Karpas-422 (cell line): ENCODE data around the gene SARDH. TPM values are rescaled to one million over a fixed set of nuclear protein-coding genes. Genes with fewer than 3 reads are reported as not detected.
"Not testable (repeated sequence)": the region's sequence is repeated elsewhere in the genome, so short reads cannot be mapped to it uniquely, and the experiment has no call there.

Experiments used
- DNase-seq: peaks from one replicate; pipeline ENCODE4 v3.0.0-alpha.2; 2015
- H2AFZ ChIP-seq: fragments of 200-600 bp; sonication (generic); 2 replicates; pipeline ENCODE4 v1.6.1; 2014; ENCODE audit warnings: antibody characterized with exemption, low read length, mixed read lengths
- H3K27ac ChIP-seq: fragments of 200-600 bp; sonication (generic); 2 replicates; pipeline ENCODE4 v1.5.1; 2014; ENCODE audit warnings: mild to moderate bottlenecking, low read length, moderate library complexity
- H3K27me3 ChIP-seq: fragments of 200-600 bp; sonication (generic); 2 replicates; pipeline ENCODE4 v1.6.1; 2014; ENCODE audit warnings: low read length, mixed read lengths
- H3K36me3 ChIP-seq: fragments of 200-600 bp; sonication (generic); 2 replicates; pipeline ENCODE4 v1.6.1; 2014; ENCODE audit warnings: low read length, mixed read lengths; ENCODE audit not compliant: insufficient read depth
- H3K4me1 ChIP-seq: fragments of 200-600 bp; sonication (generic); 2 replicates; pipeline ENCODE4 v1.6.1; 2014; ENCODE audit warnings: mild to moderate bottlenecking, low read length, mixed read lengths
- H3K4me2 ChIP-seq: fragments of 200-600 bp; sonication (generic); 2 replicates; pipeline ENCODE4 v1.6.1; 2014; ENCODE audit warnings: low read length, low read depth, mild to moderate bottlenecking; ENCODE audit not compliant: poor library complexity, severe bottlenecking
- H3K4me3 ChIP-seq: fragments of 200-600 bp; sonication (generic); 2 replicates; pipeline ENCODE4 v1.5.1; 2014; ENCODE audit warnings: mild to moderate bottlenecking, antibody characterized with exemption, low read length, mixed read lengths
- H3K79me2 ChIP-seq: fragments of 200-600 bp; sonication (generic); 2 replicates; pipeline ENCODE4 v1.6.1; 2014; ENCODE audit warnings: mild to moderate bottlenecking, low read length, mixed read lengths
- H3K9ac ChIP-seq: fragments of 200-600 bp; sonication (generic); 2 replicates; pipeline ENCODE4 v1.6.0; 2014; ENCODE audit warnings: low read length
- H3K9me2 ChIP-seq: fragments of 200-600 bp; sonication (generic), shearing (Covaris generic); replicated peaks from 2 replicates; pipeline ENCODE4 v1.6.0; 2014; ENCODE audit warnings: mild to moderate bottlenecking, low read length, moderate library complexity; ENCODE audit not compliant: insufficient read depth
- H3K9me3 ChIP-seq: fragments of 300-700, 200-600 bp; sonication (generic); 2 replicates; pipeline ENCODE4 v1.6.1; 2014; ENCODE audit warnings: low read length, mixed read lengths
- H4K20me1 ChIP-seq: fragments of 200-600 bp; sonication (generic); 2 replicates; pipeline ENCODE4 v1.6.1; 2014; ENCODE audit warnings: mild to moderate bottlenecking, antibody characterized with exemption, low read length, low read depth; ENCODE audit not compliant: insufficient read depth
- total RNA-seq: library from RNA; depleted of rRNA; stranded (reverse); fragments of >200 nt; shearing (Covaris generic); gene quantifications from 2 replicates; pipeline ENCODE4 v1.2.3, GENCODE V29; 2014; ENCODE audit warnings: low replicate concordance

SARDH gene
- total RNA-seq, 1 experiment from 2014 or later = not detected

DNA sequence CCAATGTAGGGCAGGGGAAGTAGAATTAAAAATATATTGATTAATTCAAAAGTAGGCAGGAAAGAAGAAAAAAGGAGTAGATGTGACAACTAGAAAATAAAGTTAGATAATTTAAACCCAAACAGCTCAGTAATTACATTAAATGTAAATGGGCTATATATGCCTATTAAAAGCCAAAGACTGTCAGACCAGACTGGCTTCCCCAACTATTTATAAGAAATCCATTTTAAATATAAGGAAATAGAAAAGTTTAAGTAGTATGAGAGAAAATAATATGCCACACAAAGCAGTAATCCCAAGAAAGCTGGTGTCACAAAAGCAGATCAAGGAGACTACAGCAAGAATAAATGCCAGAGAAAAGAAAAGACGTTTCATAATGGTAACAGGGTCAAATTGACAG lies 28.9 kb upstream of the SARDH start:
- H3K4me2 ChIP-seq = no peak overlapping the region
- peaks cover 8% of the 10 kb centered on the region for H3K9me3 ChIP-seq
- no peaks in the 10 kb centered on the region for H3K79me2 ChIP-seq
- H3K9ac ChIP-seq = no peak overlapping the region
- no peak overlapping the region for H2AFZ ChIP-seq
- no peak overlapping the region for H3K27ac ChIP-seq
- H3K27me3 ChIP-seq = no peaks in the 10 kb centered on the region
- peaks cover 4% of the 10 kb centered on the region; the same call in 1 of the 2 replicates for H3K36me3 ChIP-seq
- no peaks in the 10 kb centered on the region for H3K4me1 ChIP-seq
- H3K4me3 ChIP-seq = no peak overlapping the region
- no peaks in the 10 kb centered on the region for H4K20me1 ChIP-seq
- no peaks in the 10 kb centered on the region for H3K9me2 ChIP-seq
- DNase-seq = no peak

DNA sequence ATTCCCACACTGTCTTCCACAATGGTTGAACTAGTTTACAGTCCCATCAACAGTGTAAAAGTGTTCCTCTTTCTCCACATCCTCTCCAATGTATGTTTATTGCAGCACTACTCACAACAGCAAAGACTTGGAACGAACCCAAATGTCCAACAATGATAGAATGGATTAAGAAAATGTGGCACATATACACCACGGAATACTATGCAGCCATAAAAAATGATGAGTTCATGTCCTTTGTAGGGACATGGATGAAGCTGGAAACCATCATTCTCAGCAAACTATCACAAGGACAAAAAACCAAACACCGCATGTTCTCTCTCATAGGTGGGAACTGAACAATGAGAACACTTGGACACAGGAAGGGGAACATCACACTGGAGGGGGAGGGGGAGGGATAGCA lies 28.1 kb upstream of the SARDH start:
- not testable (repeated sequence) for H3K9me2 ChIP-seq, H3K4me2 ChIP-seq, H3K79me2 ChIP-seq, H3K4me1 ChIP-seq, H3K4me3 ChIP-seq, H3K36me3 ChIP-seq, DNase-seq, H3K9me3 ChIP-seq, H4K20me1 ChIP-seq, H2AFZ ChIP-seq, H3K27ac ChIP-seq, H3K9ac ChIP-seq, H3K27me3 ChIP-seq

DNA sequence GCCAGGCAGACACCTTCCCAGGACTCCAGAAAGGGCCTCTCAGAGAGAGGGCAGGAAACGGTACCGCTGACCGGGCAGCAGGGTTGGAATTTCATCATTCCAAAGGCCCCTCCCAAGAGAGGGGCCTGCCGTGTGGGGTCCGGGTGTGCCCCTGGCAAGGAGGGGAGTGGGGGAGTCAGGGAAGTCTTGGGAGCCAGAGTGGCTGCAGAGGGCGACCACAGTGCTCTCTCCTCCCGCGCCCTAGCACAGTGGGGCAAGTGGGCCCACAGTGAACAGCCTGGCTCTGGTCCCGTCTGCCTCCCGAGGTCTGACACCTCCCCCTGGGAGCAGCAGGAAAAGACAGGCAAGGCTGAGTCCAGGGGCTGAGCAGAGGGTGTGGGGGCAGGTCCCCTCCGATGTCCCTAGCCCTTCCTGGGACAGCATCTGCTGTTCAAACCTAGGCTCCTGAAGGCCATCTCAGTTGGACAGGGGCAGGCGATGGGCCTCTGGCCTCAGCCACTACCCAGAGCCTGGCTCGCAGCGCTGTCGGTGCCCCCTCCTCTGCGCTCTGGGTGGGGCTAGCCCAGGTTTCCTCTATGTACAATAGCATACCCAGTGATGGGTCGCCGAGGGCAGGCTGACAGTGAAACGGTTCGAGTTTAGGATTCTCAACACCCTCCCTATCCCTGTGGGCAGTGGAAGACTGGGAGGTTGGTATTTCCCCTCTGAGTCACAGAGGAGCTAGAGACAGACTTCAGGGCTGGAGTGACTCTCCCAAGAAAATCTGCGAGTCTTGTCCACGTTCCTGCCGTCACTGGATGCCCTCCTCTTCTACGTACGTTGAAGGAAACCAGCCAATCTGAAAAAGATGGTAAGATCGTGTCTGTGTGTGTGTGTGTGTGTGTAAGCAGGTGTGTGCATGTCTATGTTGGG lies 25.4 kb upstream of the SARDH start:
- H3K4me1 ChIP-seq = no peaks in the 10 kb centered on the region
- H4K20me1 ChIP-seq = no peaks in the 10 kb centered on the region
- H3K36me3 ChIP-seq = peaks cover 4% of the 10 kb centered on the region; the same call in 1 of the 2 replicates
- peaks cover 8% of the 10 kb centered on the region for H3K9me3 ChIP-seq
- no peak overlapping the region for H3K4me3 ChIP-seq
- no peak overlapping the region for H3K4me2 ChIP-seq
- H3K9me2 ChIP-seq = no peaks in the 10 kb centered on the region
- no peaks in the 10 kb centered on the region for H3K79me2 ChIP-seq
- no peak overlapping the region for H2AFZ ChIP-seq
- H3K27me3 ChIP-seq = no peaks in the 10 kb centered on the region
- no peak overlapping the region for H3K27ac ChIP-seq
- no peak for DNase-seq
- no peak overlapping the region for H3K9ac ChIP-seq

DNA sequence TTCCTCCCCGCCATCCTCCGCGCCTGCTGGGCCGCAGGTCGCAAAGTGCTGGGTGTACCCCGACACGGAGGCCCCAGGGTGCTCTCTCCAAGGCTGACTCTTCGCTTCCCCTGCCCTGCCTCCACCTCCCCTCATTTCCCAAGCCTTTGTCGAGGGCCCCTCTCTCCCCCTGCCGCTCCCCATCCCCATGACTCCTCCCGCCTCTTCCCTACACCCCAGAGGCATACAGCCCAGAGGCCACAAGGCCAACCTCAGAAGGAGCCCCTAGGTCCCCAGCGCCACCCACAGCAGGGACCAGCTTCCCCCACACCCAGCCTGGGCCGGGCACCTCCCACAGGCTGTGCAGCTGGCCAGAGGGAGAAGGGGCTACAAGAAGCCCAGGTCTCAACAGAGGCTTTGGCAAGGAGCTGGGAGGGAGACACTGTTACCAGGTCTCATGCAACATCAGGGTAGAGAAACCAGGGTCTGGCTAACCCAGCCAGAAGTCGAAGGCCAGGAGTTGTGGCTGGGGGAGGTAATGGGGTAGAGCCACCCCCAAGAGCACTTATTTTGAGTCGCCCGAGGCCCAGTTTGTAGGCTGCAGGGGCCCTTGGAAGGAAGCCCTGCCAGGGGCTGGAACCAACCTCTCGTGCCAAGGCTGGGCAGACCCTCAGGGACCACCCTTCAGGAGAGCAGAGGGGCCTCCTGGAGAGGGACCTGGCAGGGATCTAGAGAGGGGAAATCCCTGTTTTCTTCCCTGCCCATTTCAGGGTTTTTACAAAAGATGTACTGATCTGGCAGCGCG lies 24.5 kb upstream of the SARDH start:
- Histone ChIP-seq H3K9ac (no peak overlapping the region), H3K9me2 (no peaks in the 10 kb centered on the region), H3K4me3 (no peak overlapping the region), H3K27ac (no peak overlapping the region), H3K4me2 (no peak overlapping the region), H3K79me2 (no peaks in the 10 kb centered on the region), H4K20me1 (no peaks in the 10 kb centered on the region), H3K4me1 (no peaks in the 10 kb centered on the region), H3K36me3 (no peaks in the 10 kb centered on the region), H3K27me3 (no peaks in the 10 kb centered on the region), H3K9me3 (peaks cover 7% of the 10 kb centered on the region), H2AFZ (no peak overlapping the region)
- DNase-seq = no peak

DNA sequence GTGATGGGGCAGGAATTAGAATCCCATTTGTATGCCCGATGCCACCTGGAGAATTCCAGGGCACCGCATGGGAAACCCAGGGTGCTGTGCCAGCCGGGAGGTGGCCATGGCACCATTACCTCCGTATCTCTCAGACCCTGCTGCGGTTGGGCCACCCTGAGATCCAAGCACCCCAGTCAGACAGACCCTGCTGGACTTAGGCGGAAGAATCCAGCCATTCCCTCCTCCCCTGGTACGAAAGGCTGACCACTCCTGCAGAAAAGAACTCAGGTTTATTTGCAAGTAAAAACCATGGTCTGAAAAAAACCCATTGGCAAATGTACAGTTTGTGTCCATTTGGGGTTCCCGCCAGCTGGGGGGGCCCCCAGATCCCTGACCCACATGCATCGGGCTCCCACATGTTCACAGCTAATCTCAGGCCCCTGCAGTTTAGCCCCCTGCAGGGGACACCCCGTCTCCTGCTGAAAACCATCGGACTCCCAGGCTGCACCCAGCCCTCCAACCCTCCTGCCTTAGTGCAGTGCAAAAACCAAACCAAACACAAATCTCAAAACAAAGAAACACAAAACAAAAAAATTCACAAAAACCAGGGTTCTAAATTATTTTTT lies 23.6 kb upstream of the SARDH start:
- Histone ChIP-seq H3K9ac (no peak overlapping the region), H3K79me2 (no peaks in the 10 kb centered on the region), H4K20me1 (no peaks in the 10 kb centered on the region), H3K9me2 (no peaks in the 10 kb centered on the region), H3K4me3 (no peak overlapping the region), H3K4me1 (no peaks in the 10 kb centered on the region), H3K4me2 (no peak overlapping the region), H3K9me3 (no peaks in the 10 kb centered on the region), H3K36me3 (no peaks in the 10 kb centered on the region), H2AFZ (no peak overlapping the region), H3K27me3 (no peaks in the 10 kb centered on the region), H3K27ac (no peak overlapping the region)
- DNase-seq = no peak

DNA sequence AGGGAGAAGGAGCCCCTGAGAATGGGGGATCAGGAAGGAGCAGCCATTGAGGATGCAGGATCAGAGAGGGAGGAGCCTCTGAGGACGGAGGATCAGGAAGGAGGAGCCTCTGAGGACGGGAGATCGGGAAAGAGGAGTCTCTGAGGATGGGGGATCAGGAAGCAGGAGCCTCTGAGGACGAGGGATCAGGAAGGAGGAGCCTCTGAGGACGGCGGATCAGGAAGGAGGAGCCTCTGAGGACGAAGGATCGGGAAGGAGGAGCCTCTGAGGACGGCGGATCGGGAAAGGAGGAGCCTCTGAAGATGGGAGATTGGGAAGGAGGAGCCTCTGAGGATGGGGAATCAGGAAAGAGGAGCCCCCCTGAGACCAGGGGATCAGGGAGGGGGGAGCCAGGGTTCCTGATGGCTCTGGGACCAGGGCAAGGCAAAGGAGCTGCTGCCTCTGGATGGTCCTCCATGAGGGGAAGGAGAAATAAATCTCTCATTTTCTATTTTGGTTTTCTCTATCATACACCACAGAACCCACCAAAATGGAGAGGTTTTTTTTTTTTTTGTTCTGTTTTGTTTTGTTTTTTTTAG lies 22.6 kb upstream of the SARDH start:
- no peaks in the 10 kb centered on the region for H3K9me2 ChIP-seq
- H3K4me3 ChIP-seq = no peak overlapping the region
- no peaks in the 10 kb centered on the region for H4K20me1 ChIP-seq
- no peak overlapping the region for H3K27ac ChIP-seq
- no peaks in the 10 kb centered on the region for H3K36me3 ChIP-seq
- H2AFZ ChIP-seq = no peak overlapping the region
- H3K4me2 ChIP-seq = no peak overlapping the region
- H3K9me3 ChIP-seq = no peaks in the 10 kb centered on the region
- DNase-seq = no peak
- no peaks in the 10 kb centered on the region for H3K79me2 ChIP-seq
- no peaks in the 10 kb centered on the region for H3K4me1 ChIP-seq
- no peak overlapping the region for H3K9ac ChIP-seq
- no peaks in the 10 kb centered on the region for H3K27me3 ChIP-seq

DNA sequence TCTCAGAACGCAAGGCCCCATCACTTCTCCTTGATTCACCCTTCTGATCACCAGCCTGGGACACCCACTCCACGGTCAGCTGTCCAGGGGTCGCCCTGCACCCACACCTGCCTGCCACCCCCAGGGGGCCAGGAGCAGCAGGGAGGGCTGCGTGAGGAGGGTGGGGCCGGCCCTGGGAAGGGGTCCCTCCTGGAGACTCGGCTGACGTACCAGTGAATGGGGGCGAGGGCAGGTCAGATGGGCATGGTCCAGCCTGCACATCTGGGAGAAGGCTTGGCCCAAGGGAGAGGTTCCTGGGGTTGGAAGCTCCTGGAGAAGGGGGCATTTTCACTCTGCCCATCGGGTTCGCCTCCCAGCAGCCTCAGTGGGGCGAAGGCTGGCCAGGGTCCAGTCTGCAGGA lies 21.8 kb upstream of the SARDH start:
- Histone ChIP-seq H3K79me2 (no peaks in the 10 kb centered on the region), H4K20me1 (no peaks in the 10 kb centered on the region), H3K9ac (no peak overlapping the region), H3K4me1 (no peaks in the 10 kb centered on the region), H3K9me3 (no peaks in the 10 kb centered on the region), H3K4me3 (no peak overlapping the region), H3K9me2 (no peaks in the 10 kb centered on the region), H3K36me3 (no peaks in the 10 kb centered on the region), H3K4me2 (no peak overlapping the region), H2AFZ (no peak overlapping the region), H3K27me3 (no peaks in the 10 kb centered on the region), H3K27ac (no peak overlapping the region)
- no peak for DNase-seq
